Activated CD8-positive, alpha-beta T cell treated with anti-CD3 and anti-CD28 coated beads for 36 hours (primary cell): ENCODE data around the gene OSBPL1A. TPM values are rescaled to one million over a fixed set of nuclear protein-coding genes. Genes with fewer than 3 reads are reported as not detected.

ENCODE experiments used
- ATAC-seq: fragments of 200-7000 bp; cut with Tn5 transposase; one replicate; pipeline ENCODE4 v1.10.0; 2021; ENCODE audit warnings: mild to moderate bottlenecking, moderate library complexity
- CTCF ChIA-PET: fragments of 350-600 bp; sonication (Branson Sonifier 250); formaldehyde crosslinking; loops from one replicate; lab custom pipeline; 2021; ENCODE audit warnings: antibody characterized with exemption; lab: Charles Lee
- POLR2A ChIA-PET: fragments of 350-600 bp; sonication (Branson Sonifier 250); formaldehyde crosslinking; loops from one replicate; lab custom pipeline; 2021; ENCODE audit warnings: antibody characterized with exemption; lab: Charles Lee
- DNase-seq: peaks from one replicate; pipeline ENCODE4 v3.0.0-alpha.2; 2020
- H3K27ac Mint-ChIP-seq: one replicate; pipeline ENCODE4 v1.8.0; 2021; ENCODE audit warnings: mild to moderate bottlenecking, mixed read lengths
- H3K27me3 Mint-ChIP-seq: one replicate; pipeline ENCODE4 v1.8.0; 2021; ENCODE audit warnings: mixed read lengths
- H3K36me3 Mint-ChIP-seq: one replicate; pipeline ENCODE4 v1.8.0; 2021; ENCODE audit warnings: low read depth, mixed read lengths
- H3K4me1 Mint-ChIP-seq: one replicate; pipeline ENCODE4 v1.8.0; 2021; ENCODE audit warnings: low read depth, mixed read lengths
- H3K4me3 Mint-ChIP-seq: one replicate; pipeline ENCODE4 v1.8.0; 2021; ENCODE audit warnings: mild to moderate bottlenecking, moderate library complexity, mixed read lengths
- H3K9me3 Mint-ChIP-seq: one replicate; pipeline ENCODE4 v1.8.0; 2021; ENCODE audit warnings: mixed read lengths
- CTCF ChIP-seq: fragments of 200-600 bp; IDR thresholded peaks from one replicate; pipeline ENCODE4 v1.8.0; 2022; ENCODE audit warnings: antibody characterized with exemption, mild to moderate bottlenecking
- intact Hi-C: fragments of 100-400 bp; cut with micrococcal nuclease; formaldehyde crosslinking; loops from one replicate; pipeline ENCODE4 v1.10.0; 2022
- total RNA-seq, 2 experiments: library from RNA; stranded (reverse); gene quantifications; one replicate each; pipeline ENCODE4 v1.2.3, GENCODE V29; 2021

The OSBPL1A gene
- total RNA-seq, 2 experiments from 2014 or later, result 2.7 to 3.1 TPM

- no peaks in the 10 kb centered on the region for H3K9me3 Mint-ChIP-seq
- CTCF ChIA-PET, result interaction anchor here (0.8 to 2.1 kb wide), 3 partner anchors 219 to 350 kb away, joined by 3 to 6 read pairs (median 5); no protein-coding TSS in a partner anchor
- H3K4me1 Mint-ChIP-seq, result peaks cover 11% of the 10 kb centered on the region
- POLR2A ChIA-PET, result interaction anchor here (0.5 to 1.2 kb wide), 2 partner anchors 170 to 1454 kb away, joined by 3 read pairs; no protein-coding TSS in a partner anchor
- no peak for TF ChIP-seq CTCF
- peaks cover 1% of the 10 kb centered on the region for H3K36me3 Mint-ChIP-seq
- intact Hi-C loops, result no loop called here
- ATAC-seq (peak; percentile 22), DNase-seq (no peak)
- H3K27ac Mint-ChIP-seq, result no peak overlapping the region
- H3K4me3 Mint-ChIP-seq, result peak overlapping the region; percentile 77
- peaks cover 11% of the 10 kb centered on the region for H3K27me3 Mint-ChIP-seq
Measured at GRCh38 chr18:24138409-24138788, 259.2 kb downstream of the OSBPL1A start.

GRCh38 chr18:24136967-24137373 lies 260.7 kb downstream of the OSBPL1A start:
- Mint-ChIP-seq H3K4me1 (peaks cover 11% of the 10 kb centered on the region), H3K4me3 (no peak overlapping the region), H3K27ac (no peak overlapping the region), H3K36me3 (peaks cover 2% of the 10 kb centered on the region), H3K9me3 (no peaks in the 10 kb centered on the region), H3K27me3 (peaks cover 9% of the 10 kb centered on the region)
- ChIA-PET CTCF (interaction anchor here (2.1 kb wide), 1 partner anchor 219 kb away, joined by 6 read pairs; no protein-coding TSS in a partner anchor), POLR2A (no interaction called here)
- intact Hi-C loops, result no loop called here
- ATAC-seq (no peak), DNase-seq (no peak)
- TF ChIP-seq CTCF, result no peak

GRCh38 chr18:24130494-24130893 lies 267.1 kb downstream of the OSBPL1A start:
- DNase-seq (no peak), ATAC-seq (no peak)
- POLR2A ChIA-PET, result no interaction called here
- intact Hi-C loops, result no loop called here
- H3K27ac Mint-ChIP-seq, result no peak overlapping the region
- no peak overlapping the region for H3K4me3 Mint-ChIP-seq
- no peak for TF ChIP-seq CTCF
- CTCF ChIA-PET, result no interaction called here
- no peaks in the 10 kb centered on the region for H3K27me3 Mint-ChIP-seq
- H3K36me3 Mint-ChIP-seq, result peaks cover 22% of the 10 kb centered on the region
- H3K9me3 Mint-ChIP-seq, result no peaks in the 10 kb centered on the region
- H3K4me1 Mint-ChIP-seq, result no peaks in the 10 kb centered on the region

GRCh38 chr18:24128700-24129099 lies 268.9 kb downstream of the OSBPL1A start:
- intact Hi-C loops, result loop anchor here (10.0 kb wide), 1 partner anchor 304 kb away; no protein-coding TSS in a partner anchor
- DNase-seq (no peak), ATAC-seq (no peak)
- Mint-ChIP-seq H3K36me3 (peaks cover 24% of the 10 kb centered on the region), H3K27me3 (no peaks in the 10 kb centered on the region), H3K27ac (no peak overlapping the region), H3K4me1 (no peaks in the 10 kb centered on the region), H3K4me3 (no peak overlapping the region), H3K9me3 (no peaks in the 10 kb centered on the region)
- POLR2A ChIA-PET, result no interaction called here
- CTCF ChIA-PET, result no interaction called here
- no peak for TF ChIP-seq CTCF

GRCh38 chr18:24127735-24128134 lies 269.9 kb downstream of the OSBPL1A start:
- Mint-ChIP-seq H3K36me3 (peaks cover 25% of the 10 kb centered on the region), H3K4me3 (no peak overlapping the region), H3K27ac (peak overlapping the region; percentile 37), H3K4me1 (no peaks in the 10 kb centered on the region), H3K9me3 (no peaks in the 10 kb centered on the region), H3K27me3 (no peaks in the 10 kb centered on the region)
- intact Hi-C loops, result loop anchor here (10.0 kb wide), 1 partner anchor 303 kb away; no protein-coding TSS in a partner anchor
- no peak for TF ChIP-seq CTCF
- ATAC-seq (no peak), DNase-seq (no peak)
- ChIA-PET POLR2A (no interaction called here), CTCF (no interaction called here)
